Caki2 (cell line): ENCODE measurements around the gene LHX1. TPM values are rescaled to one million over a fixed set of nuclear protein-coding genes. Genes with fewer than 3 reads are reported as not detected.

Source experiments
- DNase-seq: peaks from one replicate; pipeline ENCODE4 v3.0.0-alpha.2; 2015; ENCODE audit warnings: low read depth
- in situ Hi-C: cut with HindIII; loops from 2 replicates; pipeline ENCODE4 v1.10.0; 2016; ENCODE audit warnings: low sequenced_read_pairs, low pct_unique_long_range_greater_than_20kb, mixed read lengths
- total RNA-seq: library from RNA; depleted of rRNA; stranded (reverse); fragments of >200 nt; shearing (Covaris generic); gene quantifications from 2 replicates; pipeline ENCODE4 v1.2.3, GENCODE V29; 2014; ENCODE audit warnings: low replicate concordance

Gene LHX1
- total RNA-seq, 1 experiment from 2014 or later, result 4.0 TPM

GRCh38 chr17:36945959-36946725 is 8.9 kb downstream of the LHX1 start:
- no peak for DNase-seq
- in situ Hi-C loops, result no loop called here

- DNase-seq, result no peak
- in situ Hi-C loops, result no loop called here
Observed at GRCh38 chr17:36946726-36947091, 9.4 kb downstream of the LHX1 start.

- in situ Hi-C loops, result no loop called here
- peak; percentile 27 for DNase-seq
Observed at GRCh38 chr17:36947922-36948716, 10.8 kb downstream of the LHX1 start.

GRCh38 chr17:36948717-36949460 is 11.6 kb downstream of the LHX1 start, which contains the start of gene AATF:
AATF (plus strand) TSS chr17:36948954; CDS start chr17:36949126, 172 bp downstream.
- peak; percentile 96 for DNase-seq
- in situ Hi-C loops, result no loop called here

- DNase-seq, result peak; percentile 56
- in situ Hi-C loops, result no loop called here
Observed at GRCh38 chr17:36949461-36949927, 12.2 kb downstream of the LHX1 start.

GRCh38 chr17:36950027-36950426 is 12.8 kb downstream of the LHX1 start:
- in situ Hi-C loops, result no loop called here
- no peak for DNase-seq

- in situ Hi-C loops, result no loop called here
- DNase-seq, result no peak
Observed at GRCh38 chr17:36951084-36951789, 14.0 kb downstream of the LHX1 start.

- in situ Hi-C loops, result no loop called here
- DNase-seq, result no peak
Observed at GRCh38 chr17:36971508-36971907, 34.2 kb downstream of the LHX1 start.

- in situ Hi-C loops, result no loop called here
- DNase-seq, result peak; percentile 51
Observed at GRCh38 chr17:36972186-36972700, 35.0 kb downstream of the LHX1 start.

- in situ Hi-C loops, result no loop called here
- DNase-seq, result no peak
Observed at GRCh38 chr17:36972905-36973304, 35.6 kb downstream of the LHX1 start.

- in situ Hi-C loops, result no loop called here
- DNase-seq, result no peak
Observed at GRCh38 chr17:36975922-36976515, 38.7 kb downstream of the LHX1 start.

- no peak for DNase-seq
- in situ Hi-C loops, result no loop called here
Observed at GRCh38 chr17:36977066-36977465, 39.8 kb downstream of the LHX1 start.

- in situ Hi-C loops, result no loop called here
- no peak for DNase-seq
Observed at GRCh38 chr17:36977568-36977967, 40.3 kb downstream of the LHX1 start.

GRCh38 chr17:36978810-36979564 is 41.7 kb downstream of the LHX1 start:
- in situ Hi-C loops, result no loop called here
- DNase-seq, result no peak

GRCh38 chr17:36979565-36979941 is 42.3 kb downstream of the LHX1 start:
- in situ Hi-C loops, result no loop called here
- no peak for DNase-seq

- DNase-seq, result peak; percentile 44
- in situ Hi-C loops, result no loop called here
Observed at GRCh38 chr17:36980280-36980761, 43.0 kb downstream of the LHX1 start.

- in situ Hi-C loops, result no loop called here
- no peak for DNase-seq
Observed at GRCh38 chr17:36983618-36984017, 46.3 kb downstream of the LHX1 start.
